Chondrocyte (in vitro differentiated cells): ENCODE results near the gene SEC14L5. TPM values are rescaled to one million over a fixed set of nuclear protein-coding genes. Genes with fewer than 3 reads are reported as not detected.

Experiments used
- DNase-seq: peaks from one replicate; pipeline ENCODE4 v3.0.0; 2021; ENCODE audit warnings: mixed read lengths, low spot score
- H3K27ac Mint-ChIP-seq: one replicate; pipeline ENCODE4 v1.8.0; 2021; ENCODE audit warnings: mild to moderate bottlenecking, moderate library complexity, mixed read lengths; ENCODE audit not compliant: unreplicated experiment
- H3K27me3 Mint-ChIP-seq: 2 replicates; pipeline ENCODE4 v1.8.0; 2021; ENCODE audit warnings: low read depth, mixed read lengths
- H3K36me3 Mint-ChIP-seq: 2 replicates; pipeline ENCODE4 v1.8.0; 2021; ENCODE audit warnings: low read depth, mixed read lengths
- H3K4me1 Mint-ChIP-seq: 2 replicates; pipeline ENCODE4 v1.8.0; 2021; ENCODE audit warnings: low read depth, mild to moderate bottlenecking, mixed read lengths
- H3K4me3 Mint-ChIP-seq: one replicate; pipeline ENCODE4 v1.8.0; 2021; ENCODE audit warnings: mild to moderate bottlenecking, moderate library complexity, mixed read lengths; ENCODE audit not compliant: unreplicated experiment
- H3K9me3 Mint-ChIP-seq: 2 replicates; pipeline ENCODE4 v1.8.0; 2021; ENCODE audit warnings: low read depth, mixed read lengths
- CTCF ChIP-seq: fragments of 200-600 bp; sonication (generic); IDR thresholded peaks from 2 replicates; pipeline ENCODE4 v1.5.0; 2021; ENCODE audit warnings: antibody characterized with exemption, mild to moderate bottlenecking, moderate library complexity
- total RNA-seq: library from RNA; stranded (reverse); gene quantifications from 3 replicates; pipeline ENCODE4 v1.2.1, GENCODE V29; 2021

Gene SEC14L5
- total RNA-seq, 1 donor from 2014 or later = not detected

- Mint-ChIP-seq H3K4me3 (no peak overlapping the region), H3K4me1 (peaks cover 39% of the 10 kb centered on the region), H3K9me3 (no peaks in the 10 kb centered on the region), H3K27me3 (peaks cover 5% of the 10 kb centered on the region), H3K36me3 (no peaks in the 10 kb centered on the region), H3K27ac (peak overlapping the region; percentile 93)
- DNase-seq = no peak
- no peak for TF ChIP-seq CTCF
These were observed 15.6 kb upstream of the SEC14L5 start for GRCh38 chr16:4942481-4942880.

- H3K9me3 Mint-ChIP-seq = no peaks in the 10 kb centered on the region
- H3K27me3 Mint-ChIP-seq = no peaks in the 10 kb centered on the region
- no peak for TF ChIP-seq CTCF
- DNase-seq = peak; percentile 99
- peak overlapping the region; percentile 18 for H3K4me3 Mint-ChIP-seq
- H3K27ac Mint-ChIP-seq = peak overlapping the region; percentile 94
- no peaks in the 10 kb centered on the region for H3K36me3 Mint-ChIP-seq
- peaks cover 43% of the 10 kb centered on the region for H3K4me1 Mint-ChIP-seq
These were observed 13.5 kb upstream of the SEC14L5 start for GRCh38 chr16:4944333-4945281.

GRCh38 chr16:4945560-4946502, 12.3 kb upstream of the SEC14L5 start:
- H3K4me3 Mint-ChIP-seq = peak overlapping the region; percentile 2
- peak overlapping the region; percentile 94 for H3K27ac Mint-ChIP-seq
- H3K27me3 Mint-ChIP-seq = no peaks in the 10 kb centered on the region
- DNase-seq = no peak
- H3K9me3 Mint-ChIP-seq = no peaks in the 10 kb centered on the region
- H3K4me1 Mint-ChIP-seq = peaks cover 43% of the 10 kb centered on the region
- no peak for TF ChIP-seq CTCF
- H3K36me3 Mint-ChIP-seq = no peaks in the 10 kb centered on the region

- Mint-ChIP-seq H3K27me3 (no peaks in the 10 kb centered on the region), H3K9me3 (no peaks in the 10 kb centered on the region), H3K27ac (no peak overlapping the region), H3K36me3 (no peaks in the 10 kb centered on the region), H3K4me1 (peaks cover 43% of the 10 kb centered on the region), H3K4me3 (no peak overlapping the region)
- no peak for DNase-seq
- no peak for TF ChIP-seq CTCF
These were observed 11.2 kb upstream of the SEC14L5 start for GRCh38 chr16:4946917-4947316.
